Middle frontal gyrus (tissue), 1 donor: ENCODE results near the gene PCTP.

Source experiments
- DNase-seq: peaks from one replicate; pipeline ENCODE4 v3.0.0-alpha.2; 2015; ENCODE audit warnings: low spot score; ENCODE audit errors: extremely low spot score

The PCTP gene

GRCh38 chr17:55751720-55752250 is 934 bp downstream of the PCTP start:
- DNase-seq = no peak

GRCh38 chr17:55756689-55757088 is 5.8 kb downstream of the PCTP start:
- DNase-seq = no peak

GRCh38 chr17:55757659-55758058 is 6.8 kb downstream of the PCTP start:
- DNase-seq = no peak

- no peak for DNase-seq
Measured at GRCh38 chr17:55758171-55758570, 7.3 kb downstream of the PCTP start.

GRCh38 chr17:55760643-55761355 is 9.9 kb downstream of the PCTP start:
- no peak for DNase-seq

GRCh38 chr17:55762086-55762858 is 11.4 kb downstream of the PCTP start:
- DNase-seq = no peak

GRCh38 chr17:55763856-55764255 is 13.0 kb downstream of the PCTP start:
- no peak for DNase-seq

- DNase-seq = no peak
Measured at GRCh38 chr17:55764610-55765009, 13.8 kb downstream of the PCTP start.

- DNase-seq = no peak
Measured at GRCh38 chr17:55765472-55765871, 14.6 kb downstream of the PCTP start.

- DNase-seq = no peak
Measured at GRCh38 chr17:55768936-55769624, 18.2 kb downstream of the PCTP start.

GRCh38 chr17:55769625-55770000 is 18.8 kb downstream of the PCTP start:
- no peak for DNase-seq

GRCh38 chr17:55770196-55770870 is 19.5 kb downstream of the PCTP start:
- DNase-seq = no peak

GRCh38 chr17:55772086-55772485 is 21.2 kb downstream of the PCTP start:
- no peak for DNase-seq

- no peak for DNase-seq
Measured at GRCh38 chr17:55773671-55774070, 22.8 kb downstream of the PCTP start.

GRCh38 chr17:55774846-55775271 is 24.0 kb downstream of the PCTP start:
- DNase-seq = no peak

GRCh38 chr17:55776271-55776670 is 25.4 kb downstream of the PCTP start:
- no peak for DNase-seq

- DNase-seq = no peak
Measured at GRCh38 chr17:55777471-55777971, 26.7 kb downstream of the PCTP start.

GRCh38 chr17:55778389-55779118 is 27.7 kb downstream of the PCTP start:
- no peak for DNase-seq

GRCh38 chr17:55783684-55784245 is 32.9 kb downstream of the PCTP start:
- DNase-seq = no peak

- DNase-seq = no peak
Measured at GRCh38 chr17:55784666-55785065, 33.8 kb downstream of the PCTP start.
